GM18517 (cell line): Measurements from ENCODE around the gene RGSL1.
A peak's percentile ranks its signal among the peaks of the same experiment; 100 is the strongest.
"Not testable (repeated sequence)": the region's sequence is repeated elsewhere in the genome, so short reads cannot be mapped to it uniquely, and the experiment has no call there.

Experiments used
- ATAC-seq: cut with Tn5 transposase; IDR thresholded peaks from one replicate; pipeline ENCODE4 v1.9.1; 2021; ENCODE audit warnings: mild to moderate bottlenecking, moderate library complexity; ENCODE audit not compliant: unreplicated experiment

RGSL1 gene

GRCh38 chr1:182446033-182446669 lies 3.8 kb upstream of the RGSL1 start:
- ATAC-seq, result no peak

DNA sequence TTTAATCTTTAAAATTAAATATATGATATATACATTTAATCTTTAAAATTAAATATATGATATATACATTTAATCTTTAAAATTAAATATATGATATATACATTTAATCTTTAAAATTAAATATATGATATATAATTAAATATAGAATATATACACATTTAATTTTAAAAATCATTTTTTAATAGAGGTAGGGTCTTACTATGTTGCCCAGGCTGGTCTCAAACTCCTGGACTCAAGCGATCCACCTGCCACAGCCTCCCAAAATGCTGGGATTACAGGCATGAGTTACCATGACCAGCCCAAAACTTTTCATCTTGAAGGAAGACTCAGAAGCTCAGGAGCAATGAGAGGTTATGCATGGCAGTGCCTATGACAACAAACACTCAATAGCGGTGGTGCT lies 2.8 kb upstream of the RGSL1 start:
- ATAC-seq, result not testable (repeated sequence)

GRCh38 chr1:182447660-182448059 lies 2.3 kb upstream of the RGSL1 start:
- no peak for ATAC-seq

DNA sequence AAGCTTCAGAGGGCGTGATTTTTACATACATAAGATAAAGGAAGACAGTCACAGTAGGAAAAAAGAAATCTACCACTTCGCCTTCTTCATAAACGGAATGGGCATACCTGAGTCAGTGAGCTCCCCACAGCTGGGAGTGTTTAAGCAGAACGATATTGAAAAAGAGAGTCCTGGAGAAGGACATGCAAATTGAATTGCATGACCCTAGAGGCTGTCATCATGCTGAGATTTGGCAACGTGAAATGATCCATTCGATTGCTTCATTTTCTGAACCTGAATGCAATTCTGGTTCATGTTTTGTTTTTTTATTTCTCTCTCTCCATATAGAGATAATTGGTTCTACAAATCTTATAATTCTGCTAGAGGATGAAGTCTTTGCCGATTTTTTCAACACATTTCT lies 3.7 kb downstream of the RGSL1 start:
- ATAC-seq, result no peak

DNA sequence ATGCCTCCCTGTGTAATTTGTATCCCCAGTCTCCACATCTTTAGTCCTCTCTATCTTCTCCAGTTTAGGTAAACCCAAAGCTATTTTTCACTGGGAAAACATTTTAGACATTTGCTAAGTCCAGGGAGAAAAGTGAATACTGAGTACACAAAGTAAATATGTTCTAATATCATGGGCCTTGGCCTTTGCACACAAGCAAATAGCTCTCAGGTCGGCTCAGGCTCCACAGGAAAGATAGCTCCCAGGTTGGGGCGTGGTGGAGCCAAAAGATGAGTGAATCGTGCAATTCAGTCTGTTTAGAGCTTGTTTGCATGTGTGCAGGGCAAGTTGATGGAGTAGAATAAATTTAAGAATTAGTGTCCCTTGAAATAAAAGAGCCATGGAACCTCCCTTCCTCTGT lies 7.9 kb downstream of the RGSL1 start:
- no peak for ATAC-seq

DNA sequence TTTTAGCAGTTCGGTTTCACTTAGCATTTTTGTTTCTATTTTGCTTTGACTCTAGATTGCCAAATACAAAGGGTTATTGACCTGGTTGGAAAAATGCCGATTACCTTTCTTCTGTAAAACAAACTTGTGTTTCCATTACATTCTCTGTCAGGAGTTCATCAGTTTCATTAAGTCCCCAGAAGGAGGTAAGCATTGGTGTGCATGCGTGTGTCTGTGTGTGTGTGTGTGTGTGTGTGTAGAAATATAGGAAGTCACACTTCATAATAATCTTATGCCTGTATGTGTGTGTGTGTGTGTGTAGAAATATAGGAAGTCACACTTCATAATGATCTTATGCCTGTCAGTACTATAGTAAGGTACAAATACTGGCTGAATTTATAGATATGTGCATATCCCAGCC lies 10.0 kb downstream of the RGSL1 start:
- ATAC-seq, result no peak

- no peak for ATAC-seq
Observed at GRCh38 chr1:182460550-182460951, 10.6 kb downstream of the RGSL1 start.

DNA sequence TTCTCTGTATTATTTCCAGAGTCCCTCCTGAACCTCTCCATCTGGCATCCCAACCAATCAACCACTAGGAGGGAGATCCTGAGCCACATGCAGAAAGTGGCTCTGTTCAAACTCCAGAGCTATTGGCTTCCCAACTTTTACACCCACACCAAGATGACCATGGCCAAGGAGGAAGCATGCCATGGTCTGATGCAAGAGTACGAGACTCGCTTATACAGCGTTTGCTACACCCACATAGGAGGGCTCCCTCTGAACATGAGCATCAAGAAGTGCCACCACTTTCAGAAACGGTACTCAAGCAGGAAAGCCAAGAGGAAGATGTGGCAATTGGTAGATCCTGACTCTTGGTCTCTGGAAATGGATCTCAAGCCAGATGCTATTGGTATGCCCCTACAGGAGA lies 23.6 kb downstream of the RGSL1 start:
- ATAC-seq, result no peak

DNA sequence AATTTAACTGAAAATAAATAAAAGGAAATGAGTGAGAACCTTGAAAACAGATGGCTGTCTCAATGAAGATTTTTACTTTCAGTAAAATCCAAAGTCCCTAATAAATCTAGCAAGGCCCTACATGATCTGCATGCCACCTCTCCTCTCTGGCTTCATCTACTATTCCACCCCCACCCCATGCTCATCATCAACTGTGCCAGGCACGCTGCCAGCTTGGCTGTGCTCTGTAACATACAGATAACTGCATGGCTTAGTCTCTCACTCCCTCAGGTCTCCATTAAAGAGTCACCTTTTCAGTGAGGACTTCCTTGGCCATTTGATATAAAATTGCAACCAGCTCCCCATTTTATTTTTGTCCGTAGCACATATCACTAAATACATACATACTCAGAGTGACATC lies 26.7 kb downstream of the RGSL1 start:
- no peak for ATAC-seq

- no peak for ATAC-seq
Observed at GRCh38 chr1:182478238-182478637, 28.3 kb downstream of the RGSL1 start.

DNA sequence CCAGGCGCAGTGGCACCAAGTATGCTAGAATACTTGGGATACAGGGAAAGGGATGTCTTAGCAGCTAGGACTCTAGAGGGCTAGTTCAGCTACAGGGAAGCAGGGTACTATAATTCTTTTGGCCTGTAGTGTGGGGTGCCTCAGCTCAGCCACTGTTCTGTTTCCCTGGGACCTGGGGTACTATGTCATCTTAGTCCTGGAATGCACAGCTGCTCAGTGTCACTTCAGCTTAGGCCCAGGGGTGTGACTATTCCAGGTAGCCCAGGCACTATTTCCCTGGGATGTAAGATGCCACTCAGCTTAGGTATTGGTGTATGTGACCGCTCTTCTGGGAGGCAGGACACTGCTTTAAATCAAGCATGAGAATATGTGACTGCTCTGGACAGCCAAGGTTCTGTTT lies 34.1 kb downstream of the RGSL1 start:
- ATAC-seq, result no peak

DNA sequence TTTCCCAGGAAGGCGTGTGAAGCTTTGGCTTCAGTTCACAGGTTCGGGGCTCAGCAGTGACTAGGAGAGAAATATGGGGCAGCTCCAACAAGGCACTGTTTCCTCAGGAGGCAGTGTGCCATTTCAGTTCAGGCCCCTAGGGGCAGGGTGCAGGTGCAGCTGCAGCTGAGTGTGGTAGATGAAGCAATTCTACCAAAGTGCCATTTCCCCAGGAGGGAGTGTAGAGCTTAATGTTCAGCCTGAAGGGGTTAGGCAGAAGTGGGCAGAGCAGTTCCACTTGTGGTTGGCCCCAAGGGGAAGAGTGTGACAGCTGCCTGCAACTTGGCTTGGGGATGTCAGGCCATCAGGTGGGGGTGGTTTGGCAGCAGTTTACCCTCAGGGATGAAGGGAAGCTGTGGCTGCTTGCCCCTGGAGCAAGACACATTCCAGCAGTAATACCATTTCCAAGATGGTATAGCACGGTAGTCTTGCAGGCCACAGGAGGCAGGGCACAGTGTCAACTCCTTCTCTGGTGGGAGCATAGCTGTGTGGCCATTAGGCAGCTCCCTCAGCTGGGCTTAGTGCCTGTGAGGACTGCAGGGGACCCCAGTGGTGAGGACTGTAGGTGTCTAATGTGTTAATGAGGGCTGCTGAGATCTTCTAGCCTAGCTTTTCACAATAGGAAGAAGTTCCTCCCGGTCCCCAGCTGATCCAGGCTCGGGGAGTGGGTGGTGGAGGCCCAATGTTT lies 34.7 kb downstream of the RGSL1 start:
- peak; percentile 95 for ATAC-seq

DNA sequence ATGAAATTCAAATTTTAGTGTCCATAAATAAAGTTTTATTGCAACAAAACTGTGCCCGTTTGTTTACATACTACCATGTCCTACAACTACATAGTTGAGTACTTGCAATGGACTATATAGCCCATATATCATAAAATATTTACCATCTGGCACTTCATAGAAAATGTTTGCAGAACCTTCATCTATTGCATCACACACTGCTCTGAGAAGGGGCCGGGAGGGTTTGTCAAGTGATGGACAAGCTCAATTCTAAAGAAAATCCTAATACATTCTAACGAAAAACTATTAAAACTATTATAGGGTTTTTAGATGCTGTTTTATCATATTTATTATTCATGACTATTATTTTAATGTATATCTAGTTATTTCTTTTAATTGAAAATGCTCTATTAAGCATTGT lies 35.9 kb downstream of the RGSL1 start:
- ATAC-seq, result no peak

DNA sequence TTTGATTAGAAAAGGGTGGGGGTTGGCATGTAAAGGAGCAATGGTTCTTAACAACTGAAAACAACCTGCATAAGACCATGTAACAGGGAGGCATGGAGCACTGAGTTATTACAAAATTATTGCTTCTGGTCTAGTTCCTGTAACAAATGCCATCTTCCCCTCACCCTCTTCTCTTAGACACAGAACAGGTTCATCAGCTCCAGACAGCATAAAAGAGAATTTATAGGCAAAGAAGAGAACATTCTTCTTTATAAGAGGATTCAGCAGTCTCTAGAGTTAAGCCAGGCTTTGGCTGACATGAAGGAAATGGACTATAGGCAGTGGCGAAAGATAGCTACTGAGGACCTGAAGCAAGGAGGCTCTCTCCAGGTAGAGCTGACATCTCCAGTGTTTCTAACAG lies 38.9 kb downstream of the RGSL1 start:
- no peak for ATAC-seq

GRCh38 chr1:182493063-182493462 lies 43.1 kb downstream of the RGSL1 start:
- no peak for ATAC-seq

DNA sequence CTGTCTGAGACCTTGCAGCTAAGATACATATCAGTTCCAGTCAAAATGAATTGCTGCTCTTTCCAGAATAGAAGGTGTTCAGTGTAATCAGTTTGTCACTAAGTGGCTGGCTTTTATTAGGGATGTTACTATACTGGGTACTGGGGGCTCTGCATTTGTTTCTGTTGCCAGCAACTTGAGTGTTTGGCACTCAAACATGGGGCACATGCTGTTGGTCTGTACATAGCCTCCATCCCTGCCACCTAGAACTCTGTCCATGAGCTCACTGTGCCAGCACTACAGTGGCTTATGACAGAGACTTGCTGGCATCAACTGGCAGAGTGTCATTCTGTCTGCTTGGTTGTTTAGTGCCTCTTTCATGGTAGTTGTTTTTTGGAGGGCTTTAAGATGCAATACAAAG lies 45.1 kb downstream of the RGSL1 start:
- ATAC-seq, result no peak

GRCh38 chr1:182495693-182496092 lies 45.7 kb downstream of the RGSL1 start:
- no peak for ATAC-seq

DNA sequence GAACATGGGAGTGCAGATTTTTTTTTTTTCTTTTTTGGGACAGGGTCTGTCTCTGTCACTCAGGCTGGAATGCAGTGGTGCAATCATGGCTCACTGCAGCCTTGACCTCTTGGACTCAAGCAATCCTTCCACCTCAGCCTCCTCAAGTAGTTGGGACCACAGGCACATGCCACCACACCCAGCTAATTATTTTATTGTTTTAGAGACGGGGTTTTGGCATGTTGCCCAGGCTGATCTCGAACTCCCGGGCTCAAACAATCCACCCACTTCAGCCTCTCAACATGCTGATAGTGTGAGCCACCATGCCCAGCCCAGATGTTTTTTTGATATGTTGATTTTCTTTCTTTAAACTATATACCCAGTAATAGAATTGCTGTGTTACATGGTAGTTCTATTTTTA lies 57.7 kb downstream of the RGSL1 start:
- ATAC-seq, result no peak

- ATAC-seq, result no peak
Observed at GRCh38 chr1:182515556-182515955, 65.6 kb downstream of the RGSL1 start.

GRCh38 chr1:182520736-182521135 lies 70.8 kb downstream of the RGSL1 start:
- ATAC-seq, result no peak

- no peak for ATAC-seq
Observed at GRCh38 chr1:182525342-182525741, 75.4 kb downstream of the RGSL1 start.

DNA sequence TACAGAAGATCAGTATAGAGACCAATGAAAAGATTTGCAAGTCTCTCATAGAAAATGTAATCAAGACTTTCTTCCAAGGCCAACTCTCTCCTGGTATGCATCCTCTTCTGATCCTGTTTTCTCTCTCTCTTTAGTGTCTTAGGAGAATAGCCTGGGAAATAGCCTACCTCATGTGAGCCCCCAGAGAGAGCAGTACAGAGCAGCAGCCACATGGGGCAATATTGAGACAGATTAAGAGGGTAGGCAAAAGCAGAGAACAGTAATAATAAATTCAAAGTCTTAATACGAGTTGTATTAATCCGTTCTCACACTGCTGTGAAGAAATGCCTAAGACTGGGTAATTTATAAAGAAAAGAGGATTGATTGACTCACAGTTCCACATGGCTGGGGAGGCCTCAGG lies 77.7 kb downstream of the RGSL1 start:
- ATAC-seq, result no peak

- not testable (repeated sequence) for ATAC-seq
Observed at GRCh38 chr1:182528206-182528605, 78.3 kb downstream of the RGSL1 start.
